ENCODE measurements around the gene PDE7B. TPM values are rescaled to one million over a fixed set of nuclear protein-coding genes. Genes with fewer than 3 reads are reported as not detected.

Gene PDE7B
- total and polyA plus RNA-seq, 8 donors, result 0.29 to 73.2 (median 5.0) TPM

- Histone ChIP-seq H3K4me1 (peaks cover 4 to 58% (median 35%) of the 10 kb centered on the region in 4 donors), H3K27me3 (no peaks in the 10 kb centered on the region), H3K36me3 (no peaks in the 10 kb centered on the region), H3K27ac (peak overlapping the region in 1 of 5 donors; percentile 7), H3K4me3 (no peak overlapping the region), H3K9me3 (no peaks in the 10 kb centered on the region)
- intact Hi-C loops (cut with DNase I; ENCODE audit: low total_unique reads), result no loop called here
- peak in 1 of 2 donors; percentile 59 for DNase-seq
- no peak for TF ChIP-seq EP300 (IDR thresholded peaks at IDR 0.05)
- TF ChIP-seq CTCF (IDR thresholded peaks at IDR 0.05), result no peak
- TF ChIP-seq POLR2A (IDR thresholded peaks at IDR 0.05), result no peak
- no peak for TF ChIP-seq POLR2AphosphoS5 (IDR thresholded peaks at IDR 0.05)
- WGBS, 5 donors, result 91 to 95% (median 94%) methylated on average over 18 of the region's 18 CpGs
Measured at GRCh38 chr6:135905604-135906300, 54.3 kb downstream of the PDE7B start.

- Histone ChIP-seq H3K4me3 (no peak overlapping the region), H3K27ac (no peak overlapping the region), H3K27me3 (no peaks in the 10 kb centered on the region), H3K36me3 (no peaks in the 10 kb centered on the region), H3K9me3 (no peaks in the 10 kb centered on the region), H3K4me1 (peaks cover 4 to 61% (median 31%) of the 10 kb centered on the region in 4 donors)
- DNase-seq, result no peak
- no peak for TF ChIP-seq CTCF (IDR thresholded peaks at IDR 0.05)
- no peak for TF ChIP-seq EP300 (IDR thresholded peaks at IDR 0.05)
- TF ChIP-seq POLR2AphosphoS5 (IDR thresholded peaks at IDR 0.05), result no peak
- no peak for TF ChIP-seq POLR2A (IDR thresholded peaks at IDR 0.05)
- 80 to 90% (median 84%) methylated on average over 3 of the region's 3 CpGs for WGBS, 5 donors
- intact Hi-C loops (cut with DNase I; ENCODE audit: low total_unique reads), result no loop called here
Measured at GRCh38 chr6:135906542-135906941, 55.0 kb downstream of the PDE7B start.

- H3K4me3 ChIP-seq, result no peak overlapping the region
- no peak overlapping the region for H3K27ac ChIP-seq
- H3K4me1 ChIP-seq, result peaks cover 4 to 60% (median 29%) of the 10 kb centered on the region in 4 donors
- intact Hi-C loops (cut with DNase I; ENCODE audit: low total_unique reads), result no loop called here
- H3K9me3 ChIP-seq, result no peaks in the 10 kb centered on the region
- TF ChIP-seq EP300 (IDR thresholded peaks at IDR 0.05) (no peak), POLR2AphosphoS5 (IDR thresholded peaks at IDR 0.05) (no peak), CTCF (IDR thresholded peaks at IDR 0.05) (no peak), POLR2A (IDR thresholded peaks at IDR 0.05) (no peak)
- H3K27me3 ChIP-seq, result no peaks in the 10 kb centered on the region
- no peaks in the 10 kb centered on the region for H3K36me3 ChIP-seq
- 17 to 57% (median 28%) methylated on average over 2 of the region's 2 CpGs for WGBS, 5 donors
- no peak for DNase-seq
Measured at GRCh38 chr6:135906972-135907465, 55.5 kb downstream of the PDE7B start.

- intact Hi-C loops (cut with DNase I; ENCODE audit: low total_unique reads), result no loop called here
- Histone ChIP-seq H3K36me3 (no peaks in the 10 kb centered on the region), H3K27me3 (no peaks in the 10 kb centered on the region), H3K27ac (no peak overlapping the region), H3K9me3 (no peaks in the 10 kb centered on the region), H3K4me3 (no peak overlapping the region), H3K4me1 (peaks cover 0 to 34% (median 13%) of the 10 kb centered on the region in 4 donors)
- WGBS, 5 donors, result 50 to 66% (median 59%) methylated on average over 9 of the region's 9 CpGs
- TF ChIP-seq CTCF (IDR thresholded peaks at IDR 0.05) (peak in 5 of 7 experiments; percentile 11 to 43 (median 37)), POLR2AphosphoS5 (IDR thresholded peaks at IDR 0.05) (no peak)
- peak; percentile 40 to 73 for DNase-seq
Measured at GRCh38 chr6:135909737-135910387, 58.4 kb downstream of the PDE7B start.
